H1 (cell line): ENCODE measurements around the gene GRM7.

Experiments
- ATF3 ChIP-seq: IDR thresholded peaks from 2 replicates; pipeline ENCODE4 v1.6.1; 2011; ENCODE audit warnings: low read depth, mild to moderate bottlenecking, low read length; ENCODE audit not compliant: insufficient read depth
- CBX5 ChIP-seq: fragments of 300-800, 300-1000 bp; sonication (generic); IDR thresholded peaks from 2 replicates; pipeline ENCODE4 v1.7.1; 2016; ENCODE audit warnings: antibody characterized with exemption, low read length, low read depth
- CREB1 ChIP-seq: IDR thresholded peaks from 2 replicates; pipeline ENCODE4 v1.6.1; 2012; ENCODE audit warnings: inconsistent platforms
- CTCF ChIP-seq, 3 experiments: IDR thresholded peaks; 1 replicate in 2 of 3; 2 replicates in 1 of 3; pipeline versions ENCODE4 v1.5.1 to v1.6.1; 2011; ENCODE audit warnings: low read length in 3 of 3, mild to moderate bottlenecking in 3 of 3, inconsistent platforms in 2 of 3, low read depth in 1 of 3, moderate library complexity in 1 of 3; ENCODE audit not compliant: insufficient read depth in 1 of 3; ENCODE audit errors: control extremely low read depth in 1 of 3
- EP300 ChIP-seq, 2 experiments: IDR thresholded peaks; 1 replicate in 1 of 2; 2 replicates in 1 of 2; pipeline ENCODE4 v1.6.1; 2011 to 2012; ENCODE audit warnings: low read depth in 2 of 2, low read length in 2 of 2, mild to moderate bottlenecking in 2 of 2, borderline replicate concordance in 1 of 2, inconsistent platforms in 1 of 2, moderate library complexity in 1 of 2
- GTF2F1 ChIP-seq: IDR thresholded peaks from 2 replicates; pipeline ENCODE4 v1.6.1; 2012; ENCODE audit warnings: low read depth, low read length, improper control_type of control experiment, borderline replicate concordance
- SP1 ChIP-seq: IDR thresholded peaks from 2 replicates; pipeline ENCODE4 v1.6.1; 2011; ENCODE audit warnings: low read depth, low read length
- SRF ChIP-seq: IDR thresholded peaks from 2 replicates; pipeline ENCODE4 v1.6.1; 2011; ENCODE audit warnings: mild to moderate bottlenecking, low read depth, low read length, moderate library complexity

- TF ChIP-seq CTCF (IDR thresholded peaks at IDR 0.05; ENCODE audit: control extremely low read depth in 1 of 3, insufficient read depth in 1 of 3, low read depth in 1 of 3, low read length in 3 of 3) (no peak), CREB1 (no peak), EP300 (IDR thresholded peaks at IDR 0.05; ENCODE audit: borderline replicate concordance in 1 of 2, low read depth in 2 of 2, low read length in 2 of 2) (no peak), CBX5 (no peak), ATF3 (no peak), GTF2F1 (no peak), SRF (no peak), SP1 (no peak)
These were observed 704.7 kb downstream of the GRM7 start for GRCh38 chr3:7565574-7565973.
